HEK293 (cell line): Measurements from ENCODE around the gene NELL1.

Experiments
- BCL11B ChIP-seq: fragments of 450-650 bp; formaldehyde crosslinking; IDR thresholded peaks from 2 replicates; pipeline ENCODE4 v1.5.1; 2016; ENCODE audit warnings: low read depth, missing biosample characterization, missing genetic modification characterization
- MEIS1 ChIP-seq: sonication (generic); formaldehyde crosslinking; IDR thresholded peaks from 2 replicates; pipeline ENCODE4 v1.8.1; 2022; ENCODE audit warnings: missing genetic modification reagents, mild to moderate bottlenecking, borderline replicate concordance
- PATZ1 ChIP-seq: fragments of 450-650 bp; formaldehyde crosslinking; IDR thresholded peaks from 2 replicates; pipeline ENCODE4 v1.5.1; 2016; ENCODE audit warnings: missing biosample characterization, missing genetic modification characterization
- SALL2 ChIP-seq: fragments of 450-650 bp; formaldehyde crosslinking; IDR thresholded peaks from 2 replicates; pipeline ENCODE4 v1.5.0; 2017; ENCODE audit warnings: missing biosample characterization, mild to moderate bottlenecking, missing genetic modification characterization, borderline replicate concordance
- ZBTB17 ChIP-seq: fragments of 450-650 bp; formaldehyde crosslinking; IDR thresholded peaks from 2 replicates; pipeline ENCODE4 v1.5.1; 2016; ENCODE audit warnings: missing biosample characterization, missing genetic modification characterization
- ZNF354C ChIP-seq: fragments of 450-650 bp; formaldehyde crosslinking; IDR thresholded peaks from 2 replicates; pipeline ENCODE4 v1.5.1; 2016; ENCODE audit warnings: missing biosample characterization, missing genetic modification characterization, low read depth, borderline replicate concordance
- ZNF513 ChIP-seq: fragments of 450-650 bp; IDR thresholded peaks from 2 replicates; pipeline ENCODE4 v1.5.1; 2018; ENCODE audit warnings: missing biosample characterization, missing genetic modification characterization
- ZNF621 ChIP-seq: fragments of 450-650 bp; formaldehyde crosslinking; IDR thresholded peaks from 2 replicates; pipeline ENCODE4 v1.5.1; 2017; ENCODE audit warnings: missing biosample characterization, missing genetic modification characterization
- ZNF623 ChIP-seq: fragments of 450-650 bp; formaldehyde crosslinking; IDR thresholded peaks from 2 replicates; pipeline ENCODE4 v1.5.1; 2016; ENCODE audit warnings: missing biosample characterization, missing genetic modification characterization
- TF ChIP-seq, protein P1 (sequence below): fragments of 450-650 bp; formaldehyde crosslinking; IDR thresholded peaks from 2 replicates; pipeline ENCODE4 v1.5.1; 2016; ENCODE audit warnings: missing biosample characterization, missing genetic modification characterization
- TF ChIP-seq, protein P2 (sequence below): fragments of 450-650 bp; formaldehyde crosslinking; IDR thresholded peaks from 2 replicates; pipeline ENCODE4 v1.5.1; 2016; ENCODE audit warnings: missing biosample characterization, missing genetic modification characterization
- TF ChIP-seq, protein P3 (sequence below): fragments of 450-650 bp; formaldehyde crosslinking; IDR thresholded peaks from 2 replicates; pipeline ENCODE4 v1.5.1; 2017; ENCODE audit warnings: missing biosample characterization, missing genetic modification characterization
- TF ChIP-seq, protein P4 (sequence below): fragments of 450-650 bp; formaldehyde crosslinking; IDR thresholded peaks from 2 replicates; pipeline ENCODE4 v1.5.1; 2016; ENCODE audit warnings: missing biosample characterization, missing genetic modification characterization

DNA sequence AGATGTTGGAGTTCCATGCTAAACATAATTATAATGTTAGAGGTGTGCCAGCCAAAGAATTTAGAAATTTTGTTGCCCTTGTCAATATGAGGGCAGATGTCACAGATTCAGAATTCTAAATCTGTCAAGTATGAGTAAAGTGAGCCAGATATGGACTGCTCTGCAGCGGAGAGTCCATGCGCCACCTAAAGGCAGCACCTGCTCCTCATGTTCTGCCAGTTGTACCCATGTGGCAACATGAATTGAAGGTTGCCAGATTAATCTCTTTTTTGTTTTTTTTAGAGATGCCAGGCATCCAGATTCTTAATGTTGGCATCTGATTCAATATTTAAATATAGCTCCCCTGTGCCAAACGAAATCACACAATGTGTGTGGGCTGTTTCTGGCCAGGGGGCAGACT is 844.9 kb downstream of the NELL1 start:
- TF ChIP-seq, protein P1, sequence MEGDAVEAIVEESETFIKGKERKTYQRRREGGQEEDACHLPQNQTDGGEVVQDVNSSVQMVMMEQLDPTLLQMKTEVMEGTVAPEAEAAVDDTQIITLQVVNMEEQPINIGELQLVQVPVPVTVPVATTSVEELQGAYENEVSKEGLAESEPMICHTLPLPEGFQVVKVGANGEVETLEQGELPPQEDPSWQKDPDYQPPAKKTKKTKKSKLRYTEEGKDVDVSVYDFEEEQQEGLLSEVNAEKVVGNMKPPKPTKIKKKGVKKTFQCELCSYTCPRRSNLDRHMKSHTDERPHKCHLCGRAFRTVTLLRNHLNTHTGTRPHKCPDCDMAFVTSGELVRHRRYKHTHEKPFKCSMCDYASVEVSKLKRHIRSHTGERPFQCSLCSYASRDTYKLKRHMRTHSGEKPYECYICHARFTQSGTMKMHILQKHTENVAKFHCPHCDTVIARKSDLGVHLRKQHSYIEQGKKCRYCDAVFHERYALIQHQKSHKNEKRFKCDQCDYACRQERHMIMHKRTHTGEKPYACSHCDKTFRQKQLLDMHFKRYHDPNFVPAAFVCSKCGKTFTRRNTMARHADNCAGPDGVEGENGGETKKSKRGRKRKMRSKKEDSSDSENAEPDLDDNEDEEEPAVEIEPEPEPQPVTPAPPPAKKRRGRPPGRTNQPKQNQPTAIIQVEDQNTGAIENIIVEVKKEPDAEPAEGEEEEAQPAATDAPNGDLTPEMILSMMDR (tag by site-specific recombination), result no peak
- TF ChIP-seq MEIS1 (no peak), ZNF513 (tag by site-specific recombination) (no peak), ZNF623 (tag by site-specific recombination) (no peak), ZNF354C (tag by site-specific recombination) (no peak), ZNF621 (tag by site-specific recombination) (no peak), BCL11B (tag by site-specific recombination) (no peak), PATZ1 (no peak), ZBTB17 (no peak), SALL2 (tag by site-specific recombination) (no peak)
- TF ChIP-seq, protein P2, sequence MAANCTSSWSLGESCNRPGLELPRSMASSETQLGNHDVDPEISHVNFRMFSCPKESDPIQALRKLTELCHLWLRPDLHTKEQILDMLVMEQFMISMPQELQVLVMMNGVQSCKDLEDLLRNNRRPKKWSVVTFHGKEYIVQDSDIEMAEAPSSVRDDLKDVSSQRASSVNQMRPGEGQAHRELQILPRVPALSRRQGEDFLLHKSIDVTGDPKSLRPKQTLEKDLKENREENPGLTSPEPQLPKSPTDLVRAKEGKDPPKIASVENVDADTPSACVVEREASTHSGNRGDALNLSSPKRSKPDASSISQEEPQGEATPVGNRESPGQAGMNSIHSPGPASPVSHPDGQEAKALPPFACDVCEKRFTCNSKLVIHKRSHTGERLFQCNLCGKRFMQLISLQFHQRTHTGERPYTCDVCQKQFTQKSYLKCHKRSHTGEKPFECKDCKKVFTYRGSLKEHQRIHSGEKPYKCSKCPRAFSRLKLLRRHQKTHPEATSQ (tag by site-specific recombination), result no peak
- TF ChIP-seq, protein P3, sequence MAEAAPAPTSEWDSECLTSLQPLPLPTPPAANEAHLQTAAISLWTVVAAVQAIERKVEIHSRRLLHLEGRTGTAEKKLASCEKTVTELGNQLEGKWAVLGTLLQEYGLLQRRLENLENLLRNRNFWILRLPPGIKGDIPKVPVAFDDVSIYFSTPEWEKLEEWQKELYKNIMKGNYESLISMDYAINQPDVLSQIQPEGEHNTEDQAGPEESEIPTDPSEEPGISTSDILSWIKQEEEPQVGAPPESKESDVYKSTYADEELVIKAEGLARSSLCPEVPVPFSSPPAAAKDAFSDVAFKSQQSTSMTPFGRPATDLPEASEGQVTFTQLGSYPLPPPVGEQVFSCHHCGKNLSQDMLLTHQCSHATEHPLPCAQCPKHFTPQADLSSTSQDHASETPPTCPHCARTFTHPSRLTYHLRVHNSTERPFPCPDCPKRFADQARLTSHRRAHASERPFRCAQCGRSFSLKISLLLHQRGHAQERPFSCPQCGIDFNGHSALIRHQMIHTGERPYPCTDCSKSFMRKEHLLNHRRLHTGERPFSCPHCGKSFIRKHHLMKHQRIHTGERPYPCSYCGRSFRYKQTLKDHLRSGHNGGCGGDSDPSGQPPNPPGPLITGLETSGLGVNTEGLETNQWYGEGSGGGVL (tag by site-specific recombination), result no peak
- TF ChIP-seq, protein P4, sequence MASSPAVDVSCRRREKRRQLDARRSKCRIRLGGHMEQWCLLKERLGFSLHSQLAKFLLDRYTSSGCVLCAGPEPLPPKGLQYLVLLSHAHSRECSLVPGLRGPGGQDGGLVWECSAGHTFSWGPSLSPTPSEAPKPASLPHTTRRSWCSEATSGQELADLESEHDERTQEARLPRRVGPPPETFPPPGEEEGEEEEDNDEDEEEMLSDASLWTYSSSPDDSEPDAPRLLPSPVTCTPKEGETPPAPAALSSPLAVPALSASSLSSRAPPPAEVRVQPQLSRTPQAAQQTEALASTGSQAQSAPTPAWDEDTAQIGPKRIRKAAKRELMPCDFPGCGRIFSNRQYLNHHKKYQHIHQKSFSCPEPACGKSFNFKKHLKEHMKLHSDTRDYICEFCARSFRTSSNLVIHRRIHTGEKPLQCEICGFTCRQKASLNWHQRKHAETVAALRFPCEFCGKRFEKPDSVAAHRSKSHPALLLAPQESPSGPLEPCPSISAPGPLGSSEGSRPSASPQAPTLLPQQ (tag by site-specific recombination), result no peak
